SK-N-MC (cell line): ENCODE data around the gene ZNF827.

Source experiments
- EZH2 ChIP-seq: fragments of 200-600 bp; sonication (generic); IDR thresholded peaks from one replicate; pipeline ENCODE4 v1.6.1; 2017; ENCODE audit warnings: antibody characterized with exemption
- FOXP2 ChIP-seq: optimal IDR thresholded peaks from 2 replicates; pipeline ENCODE3; 2011; ENCODE audit warnings: mild to moderate bottlenecking, moderate library complexity; ENCODE audit not compliant: insufficient read depth; ENCODE audit errors: extremely low read length, control extremely low read depth
- POLR2AphosphoS5 ChIP-seq: IDR thresholded peaks from 2 replicates; pipeline ENCODE4 v1.6.1; 2012; ENCODE audit warnings: mild to moderate bottlenecking, low read depth, low read length, borderline replicate concordance

DNA sequence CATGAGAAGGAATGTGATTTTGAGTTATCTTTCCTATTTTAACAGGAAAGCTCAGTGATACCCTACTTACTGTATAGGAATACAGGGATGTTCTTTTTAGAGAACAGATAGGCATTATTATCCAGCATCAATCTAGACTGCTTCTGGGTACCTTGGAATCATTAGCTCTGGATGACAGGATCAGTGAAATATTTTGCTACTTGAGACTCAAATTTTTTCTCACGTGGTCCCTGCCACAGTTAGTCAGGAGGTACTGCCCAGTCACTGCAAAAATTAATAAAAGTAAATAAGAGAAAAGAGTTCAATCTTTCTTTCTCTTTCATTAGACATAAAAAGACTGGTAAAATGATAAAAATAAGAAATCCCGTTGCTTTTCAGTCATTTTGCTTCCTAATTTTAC is 5.5 kb downstream of the ZNF827 start:
- TF ChIP-seq POLR2AphosphoS5 (no peak), FOXP2 (no peak), EZH2 (no peak)
